TTC549 (cell line): Measurements from ENCODE around the gene AUTS2.

Source experiments
- FAIRE-seq: peaks from 2 replicates; lab custom pipeline; 2012; peaks lifted over from hg19 to GRCh38; lab: Jason Lieb, UNC

AUTS2 gene

DNA sequence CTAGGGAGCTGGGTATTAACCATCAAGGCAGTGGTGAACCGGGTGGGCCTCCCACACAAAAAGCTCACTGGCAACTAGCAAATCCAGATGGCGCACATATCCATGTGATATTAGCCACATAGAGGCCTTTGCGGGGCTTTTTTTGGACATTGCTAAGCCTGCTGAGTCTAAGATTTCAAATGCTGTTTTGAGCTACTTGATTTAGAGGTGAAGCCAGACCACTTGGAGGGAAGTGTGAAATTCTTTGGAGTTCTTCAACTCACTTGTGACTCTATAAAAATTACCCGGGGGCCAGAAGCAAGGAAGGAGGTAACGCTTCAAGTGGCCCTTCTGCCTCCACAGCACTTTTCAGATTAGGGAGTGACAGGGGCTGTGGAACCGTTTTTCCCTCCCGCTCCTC lies 913.9 kb downstream of the AUTS2 start:
- FAIRE-seq: no peak

DNA sequence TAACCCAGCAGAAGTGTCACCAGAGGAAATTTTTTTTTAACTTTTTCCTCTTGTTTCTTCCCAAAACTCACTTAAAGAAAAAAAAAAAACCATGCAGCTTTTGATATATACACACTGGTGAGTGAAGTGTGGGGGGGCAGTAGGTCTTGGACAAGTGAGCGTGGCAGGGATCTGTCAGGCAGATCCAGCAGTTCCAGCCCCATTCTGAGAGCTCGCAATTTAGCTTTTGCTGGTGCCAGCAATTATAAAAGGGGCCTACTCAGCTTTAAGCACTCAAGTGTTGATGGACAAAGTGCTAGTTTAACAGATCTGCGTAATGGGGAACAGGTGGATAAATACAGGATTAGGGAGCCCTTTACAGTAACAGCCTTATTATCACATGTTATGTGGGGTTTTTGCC lies 914.5 kb downstream of the AUTS2 start:
- no peak for FAIRE-seq

GRCh38 chr7:70520611-70521010 lies 922.3 kb downstream of the AUTS2 start:
- no peak for FAIRE-seq

DNA sequence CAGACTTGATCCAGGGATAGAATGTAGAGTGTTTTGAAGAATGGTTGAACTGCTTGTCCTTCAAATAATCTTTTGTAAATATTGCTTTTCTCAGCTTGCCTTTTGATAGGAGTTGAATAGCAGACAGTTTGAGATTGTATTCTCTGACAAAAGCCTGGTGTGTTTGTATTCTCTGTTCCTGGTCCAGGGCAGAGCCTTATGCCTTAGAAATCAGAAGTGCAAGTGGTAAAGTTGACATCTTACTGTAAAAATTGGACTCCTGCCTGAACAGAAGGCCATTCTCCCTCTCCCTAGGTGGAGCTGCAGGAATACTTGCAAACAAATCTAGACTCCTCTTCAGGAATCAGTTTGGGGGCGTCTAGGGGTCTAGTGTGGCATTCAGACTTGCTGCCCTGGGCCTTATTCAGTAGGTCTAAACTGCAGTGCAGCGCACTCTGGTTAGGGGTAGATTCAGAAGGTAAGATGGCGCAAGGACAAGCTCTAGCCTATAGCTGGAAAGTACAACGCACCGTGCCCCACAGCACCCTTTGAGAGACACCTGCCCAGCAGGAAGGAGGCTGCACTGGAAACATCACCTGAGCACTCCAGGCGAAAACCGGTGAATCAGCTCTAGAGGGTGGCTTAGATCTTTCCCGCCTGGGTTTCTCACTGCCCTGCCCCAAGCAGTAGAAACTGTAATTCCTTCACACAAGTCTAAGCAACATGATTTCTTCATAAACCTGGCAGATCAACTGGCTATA lies 925.1 kb downstream of the AUTS2 start:
- no peak for FAIRE-seq

DNA sequence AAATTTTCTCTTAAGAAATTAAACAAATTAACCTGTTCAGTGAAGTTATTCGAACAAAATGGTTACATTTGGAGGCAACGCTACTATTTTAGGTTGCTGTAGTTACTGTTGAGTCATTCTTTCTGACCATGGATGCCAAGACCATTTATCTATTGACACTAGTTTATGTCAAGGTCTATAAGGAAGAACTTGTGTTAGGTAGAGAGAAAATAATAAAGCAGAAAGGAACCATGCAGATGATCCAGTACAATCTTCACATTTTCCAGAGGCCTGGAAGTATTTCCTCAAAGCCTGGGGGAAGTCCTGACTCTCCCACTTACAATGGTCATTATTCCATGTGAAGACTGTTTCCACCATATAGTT lies 925.7 kb downstream of the AUTS2 start:
- no peak for FAIRE-seq

DNA sequence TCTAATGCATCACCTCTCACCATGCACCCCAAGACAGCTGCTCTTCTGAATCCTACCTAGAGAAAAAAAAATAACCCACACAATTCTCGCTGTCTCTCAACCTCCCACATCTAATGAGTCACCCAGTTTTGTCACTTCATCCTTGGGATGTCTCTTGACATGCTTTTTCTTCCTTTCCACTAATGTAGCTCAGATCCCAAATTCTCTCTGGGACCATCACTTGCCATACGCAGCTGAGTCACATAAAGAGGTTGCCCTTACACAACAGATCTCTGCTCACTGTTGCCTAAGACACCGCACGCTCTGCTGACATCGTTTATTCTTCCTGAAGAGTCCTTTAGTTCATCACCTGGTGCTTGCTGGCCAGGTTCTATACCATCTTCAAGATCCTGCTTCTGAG lies 927.7 kb downstream of the AUTS2 start:
- FAIRE-seq: no peak

- FAIRE-seq: no peak
Observed at GRCh38 chr7:70527520-70528115, 929.3 kb downstream of the AUTS2 start.

DNA sequence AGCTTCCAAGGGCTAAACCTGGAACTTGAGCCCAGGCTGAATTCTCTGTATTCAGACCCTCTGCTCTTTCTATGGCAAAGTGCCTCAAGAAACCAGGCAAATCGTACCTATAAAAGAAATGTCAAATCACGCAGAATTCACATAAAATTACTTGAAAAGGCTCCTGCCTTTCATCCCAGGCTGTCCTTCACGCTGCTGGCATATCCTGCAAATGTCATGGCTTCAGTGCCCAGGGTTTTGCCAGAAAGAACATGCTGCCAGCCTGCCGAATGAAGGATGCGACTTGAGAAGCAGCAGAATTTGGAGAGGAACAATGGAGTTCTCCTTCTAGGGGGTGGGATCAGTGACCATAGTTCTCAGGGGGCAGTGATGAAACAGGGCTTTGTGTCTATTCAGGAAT lies 931.2 kb downstream of the AUTS2 start:
- FAIRE-seq: no peak

- FAIRE-seq: no peak
Observed at GRCh38 chr7:70529914-70530585, 931.8 kb downstream of the AUTS2 start.

- FAIRE-seq: no peak
Observed at GRCh38 chr7:70533614-70534013, 935.3 kb downstream of the AUTS2 start.

DNA sequence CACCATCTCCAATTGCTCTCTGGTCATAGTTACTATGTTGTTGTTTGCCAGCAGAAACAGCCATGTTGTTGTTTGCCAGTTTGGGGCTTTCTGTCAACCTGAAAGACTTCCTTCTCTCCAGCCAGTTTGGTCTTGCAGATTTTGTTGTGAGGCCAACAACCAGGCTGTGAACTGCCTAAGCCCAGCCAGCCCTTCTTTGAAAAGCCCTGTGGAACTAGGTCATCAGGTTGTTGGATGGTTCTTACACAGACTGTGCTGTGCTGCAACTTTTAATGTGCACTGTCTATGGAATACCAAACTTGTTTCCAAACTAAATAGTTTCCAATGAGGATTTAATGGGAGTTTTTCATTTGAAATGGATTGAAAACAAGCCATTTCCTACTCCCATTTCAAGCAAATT lies 940.9 kb downstream of the AUTS2 start:
- no peak for FAIRE-seq

DNA sequence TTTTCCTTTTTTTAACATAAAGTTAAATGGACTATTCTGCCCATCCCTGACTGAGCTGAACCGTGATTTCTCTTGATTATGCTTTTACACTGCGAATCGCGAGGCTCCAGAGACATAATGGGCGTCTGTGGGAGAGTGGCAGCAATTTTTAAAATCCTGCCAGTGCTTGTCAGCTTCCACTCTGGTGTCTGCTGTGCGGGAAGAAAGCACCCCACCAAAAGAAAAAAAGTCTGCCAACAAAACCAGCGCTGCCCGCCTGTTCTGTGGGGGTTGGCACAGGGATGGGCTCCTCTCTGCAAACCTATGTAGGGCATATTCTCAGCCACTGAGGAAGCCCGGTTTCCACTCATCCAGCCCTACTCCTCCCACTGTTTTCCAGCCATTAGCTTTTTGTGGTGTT lies 941.3 kb downstream of the AUTS2 start:
- no peak for FAIRE-seq

DNA sequence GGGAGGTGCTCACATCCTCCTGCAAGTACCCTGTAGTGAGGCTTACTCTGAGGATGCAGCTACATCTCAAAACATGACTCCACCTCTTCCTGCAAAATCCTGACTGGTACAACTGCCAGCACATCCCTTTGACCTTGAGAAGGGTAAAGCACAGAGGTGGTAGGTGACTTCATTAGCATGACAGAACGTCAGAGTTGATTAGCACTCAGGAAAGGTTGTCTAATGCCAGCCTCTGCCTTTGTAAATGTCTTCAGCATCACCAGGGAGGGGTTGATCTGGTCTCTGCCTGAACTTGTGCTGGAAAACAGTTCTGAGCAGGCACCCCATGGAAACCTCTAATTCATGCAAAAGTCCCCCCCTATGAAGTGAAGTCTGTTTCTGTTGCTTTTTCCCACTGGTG lies 942.4 kb downstream of the AUTS2 start:
- no peak for FAIRE-seq

- FAIRE-seq: no peak
Observed at GRCh38 chr7:70542750-70543376, 944.6 kb downstream of the AUTS2 start.

GRCh38 chr7:70544016-70544415 lies 945.7 kb downstream of the AUTS2 start:
- no peak for FAIRE-seq

GRCh38 chr7:70545214-70545613 lies 946.9 kb downstream of the AUTS2 start:
- FAIRE-seq: no peak

DNA sequence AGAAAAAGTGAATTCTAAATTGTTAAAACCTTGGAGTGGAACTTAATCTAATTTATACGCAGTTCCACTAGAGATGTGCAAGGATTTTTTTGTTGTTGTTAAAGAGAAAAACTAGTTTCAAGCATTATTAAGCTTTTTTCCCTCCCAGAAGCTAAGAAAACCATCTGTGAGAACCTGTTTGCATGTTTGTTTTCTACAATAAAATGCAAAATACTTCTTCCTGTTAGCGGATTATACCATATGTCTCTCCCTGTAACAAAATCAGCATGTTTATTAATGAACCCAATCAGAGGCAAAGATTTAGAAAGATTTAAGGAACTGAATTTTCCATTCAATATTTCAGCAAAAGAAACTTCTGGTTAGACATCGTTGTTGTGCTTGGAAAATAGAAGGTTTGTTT lies 953.9 kb downstream of the AUTS2 start:
- no peak for FAIRE-seq

- FAIRE-seq: no peak
Observed at GRCh38 chr7:70553364-70553763, 955.1 kb downstream of the AUTS2 start.

DNA sequence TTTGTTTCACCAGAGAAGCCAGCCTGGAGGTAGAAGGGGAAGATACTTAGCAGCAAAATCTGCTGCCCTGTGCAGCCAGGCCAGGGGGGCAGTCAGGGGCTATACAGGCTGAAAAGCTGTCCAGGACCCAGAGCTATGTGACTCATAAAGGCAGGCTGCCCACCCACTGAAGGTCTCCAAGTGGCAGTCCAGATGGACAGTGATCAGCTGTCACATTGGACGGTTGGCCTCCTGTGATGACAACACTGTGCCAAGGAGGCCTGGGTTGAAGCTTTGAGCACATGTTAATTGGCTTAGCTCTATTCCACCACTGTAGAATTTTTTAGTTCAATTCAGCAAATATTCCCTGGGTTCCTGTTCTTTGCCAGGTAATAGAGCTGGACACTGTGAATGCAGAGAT lies 956.4 kb downstream of the AUTS2 start:
- FAIRE-seq: no peak

- FAIRE-seq: no peak
Observed at GRCh38 chr7:70556761-70557160, 958.5 kb downstream of the AUTS2 start.

DNA sequence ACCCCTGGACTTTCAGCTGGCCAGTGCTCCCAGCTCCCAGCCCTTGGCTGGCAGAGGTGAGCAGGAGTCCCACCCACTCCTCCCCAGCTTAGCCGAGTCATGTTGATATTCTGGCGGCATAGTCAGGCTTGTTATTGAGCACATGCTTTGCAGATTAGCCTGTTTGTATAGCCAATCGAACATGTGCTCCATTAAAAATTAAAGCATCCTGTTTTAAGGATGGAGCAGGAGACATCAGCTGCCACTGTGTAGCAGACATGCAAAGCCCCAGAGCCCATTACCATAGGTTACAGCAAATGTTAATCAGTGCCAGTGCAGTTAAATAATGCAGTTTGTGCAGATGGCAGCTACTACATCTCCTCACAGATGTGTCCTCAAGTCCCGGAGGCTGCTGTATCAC lies 959.1 kb downstream of the AUTS2 start:
- FAIRE-seq: no peak

DNA sequence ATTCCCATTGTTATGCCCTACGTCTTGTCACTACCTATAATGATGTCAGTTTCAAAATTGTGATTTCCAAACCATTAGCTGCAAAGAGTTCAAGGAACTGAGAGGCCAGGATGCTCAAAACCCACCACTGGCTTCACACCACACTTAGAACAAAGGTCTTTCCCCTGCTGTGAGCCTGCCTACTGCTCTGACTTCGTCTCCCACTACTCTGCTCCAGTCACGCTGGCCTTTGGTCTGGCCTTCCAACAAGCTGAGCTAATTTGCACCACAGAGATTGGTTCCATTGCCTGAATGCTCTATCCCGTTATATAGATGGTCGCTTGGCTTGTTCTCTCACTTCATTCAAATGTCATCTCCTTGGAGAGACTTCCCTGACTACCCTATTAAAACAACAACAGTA lies 961.5 kb downstream of the AUTS2 start:
- no peak for FAIRE-seq

GRCh38 chr7:70563960-70564359 lies 965.7 kb downstream of the AUTS2 start:
- no peak for FAIRE-seq
